Neural cell (in vitro differentiated cells): ENCODE results near the gene FGGY. TPM values are rescaled to one million over a fixed set of nuclear protein-coding genes. Genes with fewer than 3 reads are reported as not detected.
"Not testable (repeated sequence)": the region's sequence is repeated elsewhere in the genome, so short reads cannot be mapped to it uniquely, and the experiment has no call there.

Source experiments
- H2AFZ ChIP-seq: fragments of 200-600, 300-800 bp; sonication (generic), shearing (Covaris generic); 2 replicates; pipeline ENCODE4 v1.6.0; 2014; ENCODE audit warnings: low read depth, mild to moderate bottlenecking, antibody characterized with exemption, low read length, moderate library complexity
- H3F3A ChIP-seq: fragments of 200-600 bp; shearing (Covaris generic); 2 replicates; pipeline ENCODE4 v1.6.1; 2016; ENCODE audit warnings: mild to moderate bottlenecking, moderate library complexity, mixed read lengths, antibody characterized with exemption, low read length; ENCODE audit not compliant: insufficient read depth, poor library complexity, severe bottlenecking
- H3K27ac ChIP-seq: fragments of 200-600, 300-800 bp; sonication (generic), shearing (Covaris generic); 2 replicates; pipeline ENCODE4 v1.5.1; 2014; ENCODE audit warnings: mild to moderate bottlenecking, low read length, moderate library complexity
- H3K27me3 ChIP-seq: fragments of 300-800, 200-600 bp; sonication (generic), shearing (Covaris generic); 2 replicates; pipeline ENCODE4 v1.6.0; 2014; ENCODE audit warnings: mild to moderate bottlenecking, low read depth, low read length, moderate library complexity; ENCODE audit not compliant: insufficient read depth
- H3K36me3 ChIP-seq: fragments of 300-800, 200-600 bp; sonication (generic), shearing (Covaris generic); 2 replicates; pipeline ENCODE4 v1.5.1; 2014; ENCODE audit warnings: mild to moderate bottlenecking, antibody characterized with exemption, low read length, moderate library complexity; ENCODE audit not compliant: insufficient read depth
- H3K4me2 ChIP-seq: fragments of 300-800, 200-600 bp; sonication (generic), shearing (Covaris generic); 2 replicates; pipeline ENCODE4 v1.6.0; 2014; ENCODE audit warnings: mild to moderate bottlenecking, low read length
- H3K4me3 ChIP-seq: fragments of 300-800, 200-600 bp; sonication (generic), shearing (Covaris generic); 2 replicates; pipeline ENCODE4 v1.5.1; 2014; ENCODE audit warnings: mild to moderate bottlenecking, low read length, moderate library complexity
- H3K79me2 ChIP-seq: fragments of 200-600 bp; shearing (Covaris generic); replicated peaks from 2 replicates; pipeline ENCODE4 v1.6.0; 2014; ENCODE audit warnings: mild to moderate bottlenecking, low read length, moderate library complexity; ENCODE audit not compliant: insufficient read depth
- H3K9ac ChIP-seq: fragments of 300-800, 200-600 bp; sonication (generic), shearing (Covaris generic); 2 replicates; pipeline ENCODE4 v1.6.1; 2016; ENCODE audit warnings: mild to moderate bottlenecking, low read length, mixed read lengths
- H3K9me2 ChIP-seq: fragments of 200-600 bp; shearing (Covaris generic); 2 replicates; pipeline ENCODE4 v1.6.1; 2016; ENCODE audit warnings: mild to moderate bottlenecking, low read length, mixed read lengths; ENCODE audit not compliant: insufficient read depth
- H3K9me3 ChIP-seq: fragments of 200-600, 300-800 bp; sonication (generic), shearing (Covaris generic); 2 replicates; pipeline ENCODE4 v1.6.1; 2016; ENCODE audit warnings: mild to moderate bottlenecking, mixed run types, low read length, moderate library complexity, mixed read lengths
- H4K20me1 ChIP-seq: fragments of 200-600 bp; shearing (Covaris generic); 2 replicates; pipeline ENCODE4 v1.6.1; 2016; ENCODE audit warnings: mild to moderate bottlenecking, mixed run types; ENCODE audit not compliant: insufficient read depth
- EP300 ChIP-seq: fragments of 450-650 bp; conservative IDR thresholded peaks from 2 replicates; pipeline ENCODE4 v1.6.1; 2014; ENCODE audit warnings: antibody characterized with exemption, mild to moderate bottlenecking, moderate library complexity; ENCODE audit not compliant: poor library complexity, severe bottlenecking
- EZH2 ChIP-seq: fragments of 200-600, 300-800 bp; shearing (Covaris generic), sonication (generic); IDR thresholded peaks from 2 replicates; pipeline ENCODE4 v1.6.1; 2014; ENCODE audit warnings: antibody characterized with exemption, low read length, borderline replicate concordance, mild to moderate bottlenecking; ENCODE audit not compliant: insufficient read depth, poor library complexity, severe bottlenecking
- MXI1 ChIP-seq: fragments of 450-650 bp; conservative IDR thresholded peaks from 2 replicates; pipeline ENCODE4 v1.6.1; 2014; ENCODE audit warnings: antibody characterized with exemption, mild to moderate bottlenecking; ENCODE audit not compliant: poor library complexity, severe bottlenecking
- POLR2AphosphoS5 ChIP-seq: IDR thresholded peaks from 2 replicates; pipeline ENCODE4 v1.6.1; 2012
- RAD21 ChIP-seq: fragments of 450-650 bp; conservative IDR thresholded peaks from 2 replicates; pipeline ENCODE4 v1.6.1; 2014; ENCODE audit warnings: antibody characterized with exemption, mild to moderate bottlenecking, moderate library complexity
- SMC3 ChIP-seq: fragments of 450-650 bp; conservative IDR thresholded peaks from 2 replicates; pipeline ENCODE4 v1.6.1; 2014; ENCODE audit warnings: antibody characterized with exemption, mild to moderate bottlenecking, moderate library complexity; ENCODE audit not compliant: poor library complexity
- TAF1 ChIP-seq: IDR thresholded peaks from 2 replicates; pipeline ENCODE4 v1.6.1; 2012; ENCODE audit warnings: low read depth
- polyA plus RNA-seq: library from polyadenylated mRNA; depleted of rRNA; stranded (reverse); fragments of >200 nt; gene quantifications from 2 replicates; pipeline ENCODE4 v1.2.3, GENCODE V29; 2014
- TF ChIP-seq, protein P1 (sequence below): IDR thresholded peaks from 2 replicates; pipeline ENCODE4 v1.6.1; 2012; ENCODE audit warnings: borderline replicate concordance
- TF ChIP-seq, protein P2 (sequence below): fragments of 450-650 bp; IDR thresholded peaks from 2 replicates; pipeline ENCODE4 v1.5.1; 2014; ENCODE audit warnings: antibody characterized with exemption, mild to moderate bottlenecking, moderate library complexity; ENCODE audit not compliant: poor library complexity, severe bottlenecking

The FGGY gene
- polyA plus RNA-seq, 1 donor from 2014 or later: 7.4 TPM

DNA sequence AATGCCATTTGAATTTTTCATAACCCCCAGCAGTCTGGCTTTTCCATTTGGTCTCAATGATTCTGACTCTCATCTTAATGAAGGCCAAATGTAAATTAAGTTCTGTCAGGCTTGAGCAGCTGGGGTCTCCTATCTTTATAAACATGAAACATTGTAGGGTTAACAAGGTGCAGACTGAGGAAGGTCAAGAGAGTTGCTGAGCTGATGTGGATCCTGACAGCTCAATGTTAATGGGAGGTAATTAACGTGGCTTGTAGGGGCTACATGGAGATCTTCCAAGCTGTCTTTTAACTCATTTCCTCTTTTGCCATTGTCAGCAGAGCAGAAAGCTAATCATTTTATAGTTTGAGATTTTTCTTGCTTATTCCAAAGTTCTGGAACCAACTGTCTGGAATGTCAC is 55.2 kb downstream of the FGGY start:
- Histone ChIP-seq H3F3A (no peaks in the 10 kb centered on the region), H3K4me2 (no peak overlapping the region), H3K9me3 (no peaks in the 10 kb centered on the region), H4K20me1 (no peaks in the 10 kb centered on the region), H3K9ac (no peak overlapping the region), H3K27ac (no peak overlapping the region), H3K36me3 (no peaks in the 10 kb centered on the region), H3K79me2 (no peaks in the 10 kb centered on the region), H3K27me3 (no peaks in the 10 kb centered on the region), H3K9me2 (no peaks in the 10 kb centered on the region), H2AFZ (no peak overlapping the region), H3K4me3 (no peak overlapping the region)
- TF ChIP-seq EZH2: no peak
- TF ChIP-seq, protein P1, sequence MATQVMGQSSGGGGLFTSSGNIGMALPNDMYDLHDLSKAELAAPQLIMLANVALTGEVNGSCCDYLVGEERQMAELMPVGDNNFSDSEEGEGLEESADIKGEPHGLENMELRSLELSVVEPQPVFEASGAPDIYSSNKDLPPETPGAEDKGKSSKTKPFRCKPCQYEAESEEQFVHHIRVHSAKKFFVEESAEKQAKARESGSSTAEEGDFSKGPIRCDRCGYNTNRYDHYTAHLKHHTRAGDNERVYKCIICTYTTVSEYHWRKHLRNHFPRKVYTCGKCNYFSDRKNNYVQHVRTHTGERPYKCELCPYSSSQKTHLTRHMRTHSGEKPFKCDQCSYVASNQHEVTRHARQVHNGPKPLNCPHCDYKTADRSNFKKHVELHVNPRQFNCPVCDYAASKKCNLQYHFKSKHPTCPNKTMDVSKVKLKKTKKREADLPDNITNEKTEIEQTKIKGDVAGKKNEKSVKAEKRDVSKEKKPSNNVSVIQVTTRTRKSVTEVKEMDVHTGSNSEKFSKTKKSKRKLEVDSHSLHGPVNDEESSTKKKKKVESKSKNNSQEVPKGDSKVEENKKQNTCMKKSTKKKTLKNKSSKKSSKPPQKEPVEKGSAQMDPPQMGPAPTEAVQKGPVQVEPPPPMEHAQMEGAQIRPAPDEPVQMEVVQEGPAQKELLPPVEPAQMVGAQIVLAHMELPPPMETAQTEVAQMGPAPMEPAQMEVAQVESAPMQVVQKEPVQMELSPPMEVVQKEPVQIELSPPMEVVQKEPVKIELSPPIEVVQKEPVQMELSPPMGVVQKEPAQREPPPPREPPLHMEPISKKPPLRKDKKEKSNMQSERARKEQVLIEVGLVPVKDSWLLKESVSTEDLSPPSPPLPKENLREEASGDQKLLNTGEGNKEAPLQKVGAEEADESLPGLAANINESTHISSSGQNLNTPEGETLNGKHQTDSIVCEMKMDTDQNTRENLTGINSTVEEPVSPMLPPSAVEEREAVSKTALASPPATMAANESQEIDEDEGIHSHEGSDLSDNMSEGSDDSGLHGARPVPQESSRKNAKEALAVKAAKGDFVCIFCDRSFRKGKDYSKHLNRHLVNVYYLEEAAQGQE: no peak
- no peak for TF ChIP-seq SMC3

DNA sequence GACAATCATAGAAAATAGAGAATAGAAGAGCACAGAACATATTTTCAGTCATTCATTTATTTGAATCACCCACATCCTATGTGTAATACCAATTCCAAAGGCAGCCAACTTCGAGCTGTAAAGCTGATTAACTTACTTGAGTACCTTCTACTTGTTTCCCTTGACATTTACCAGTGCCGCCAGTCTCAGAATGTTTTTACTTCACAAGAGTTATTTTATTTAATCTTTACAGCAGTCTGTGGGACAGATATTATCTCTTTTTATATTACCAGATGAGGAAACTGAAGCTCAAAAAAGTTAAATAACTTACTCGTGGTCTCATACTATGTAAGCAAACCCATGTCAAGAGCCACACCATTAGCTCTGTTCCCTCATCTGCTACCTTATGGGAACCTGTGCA is 56.6 kb downstream of the FGGY start:
- Histone ChIP-seq H3K27ac (no peak overlapping the region), H3K4me3 (no peak overlapping the region), H3K9ac (no peak overlapping the region), H4K20me1 (no peaks in the 10 kb centered on the region), H3K36me3 (no peaks in the 10 kb centered on the region), H3K27me3 (no peaks in the 10 kb centered on the region), H3K9me3 (no peaks in the 10 kb centered on the region), H3F3A (no peaks in the 10 kb centered on the region), H3K9me2 (no peaks in the 10 kb centered on the region), H2AFZ (no peak overlapping the region), H3K79me2 (no peaks in the 10 kb centered on the region), H3K4me2 (no peak overlapping the region)
- TF ChIP-seq SMC3 (no peak), MXI1 (no peak), EZH2 (no peak), EP300 (no peak), RAD21 (no peak), POLR2AphosphoS5 (no peak), TAF1 (no peak)
- TF ChIP-seq, protein P2, sequence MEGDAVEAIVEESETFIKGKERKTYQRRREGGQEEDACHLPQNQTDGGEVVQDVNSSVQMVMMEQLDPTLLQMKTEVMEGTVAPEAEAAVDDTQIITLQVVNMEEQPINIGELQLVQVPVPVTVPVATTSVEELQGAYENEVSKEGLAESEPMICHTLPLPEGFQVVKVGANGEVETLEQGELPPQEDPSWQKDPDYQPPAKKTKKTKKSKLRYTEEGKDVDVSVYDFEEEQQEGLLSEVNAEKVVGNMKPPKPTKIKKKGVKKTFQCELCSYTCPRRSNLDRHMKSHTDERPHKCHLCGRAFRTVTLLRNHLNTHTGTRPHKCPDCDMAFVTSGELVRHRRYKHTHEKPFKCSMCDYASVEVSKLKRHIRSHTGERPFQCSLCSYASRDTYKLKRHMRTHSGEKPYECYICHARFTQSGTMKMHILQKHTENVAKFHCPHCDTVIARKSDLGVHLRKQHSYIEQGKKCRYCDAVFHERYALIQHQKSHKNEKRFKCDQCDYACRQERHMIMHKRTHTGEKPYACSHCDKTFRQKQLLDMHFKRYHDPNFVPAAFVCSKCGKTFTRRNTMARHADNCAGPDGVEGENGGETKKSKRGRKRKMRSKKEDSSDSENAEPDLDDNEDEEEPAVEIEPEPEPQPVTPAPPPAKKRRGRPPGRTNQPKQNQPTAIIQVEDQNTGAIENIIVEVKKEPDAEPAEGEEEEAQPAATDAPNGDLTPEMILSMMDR: no peak
- TF ChIP-seq, protein P1: no peak

DNA sequence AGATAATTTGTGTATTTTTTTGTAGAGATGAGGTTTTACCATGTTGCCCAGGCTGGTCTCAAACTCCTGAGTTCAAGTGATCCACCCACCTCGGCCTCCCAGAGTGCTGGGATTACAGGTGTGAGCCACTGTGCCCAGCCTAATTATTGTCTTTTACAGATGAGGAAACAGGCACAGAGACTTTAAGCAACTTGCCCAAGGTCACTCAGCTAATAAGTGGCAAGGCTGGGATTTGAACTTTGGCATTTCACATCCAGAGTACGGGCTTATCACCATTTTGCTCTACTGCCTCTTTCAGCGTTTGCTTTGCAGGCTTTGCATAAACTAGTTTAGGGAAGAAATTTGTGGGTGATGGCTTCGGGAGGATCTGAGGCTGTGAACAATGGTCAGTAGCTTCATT is 57.3 kb downstream of the FGGY start:
- H3K79me2 ChIP-seq, H3K27ac ChIP-seq, H4K20me1 ChIP-seq, H3K4me2 ChIP-seq, H3K27me3 ChIP-seq, H2AFZ ChIP-seq, H3K4me3 ChIP-seq, H3K36me3 ChIP-seq, H3F3A ChIP-seq, H3K9me3 ChIP-seq, H3K9me2 ChIP-seq, H3K9ac ChIP-seq: not testable (repeated sequence)
